ENCODE measurements around the gene KCNN3.
A peak's percentile ranks its signal among the peaks of the same experiment; 100 is the strongest.

The KCNN3 gene

DNA sequence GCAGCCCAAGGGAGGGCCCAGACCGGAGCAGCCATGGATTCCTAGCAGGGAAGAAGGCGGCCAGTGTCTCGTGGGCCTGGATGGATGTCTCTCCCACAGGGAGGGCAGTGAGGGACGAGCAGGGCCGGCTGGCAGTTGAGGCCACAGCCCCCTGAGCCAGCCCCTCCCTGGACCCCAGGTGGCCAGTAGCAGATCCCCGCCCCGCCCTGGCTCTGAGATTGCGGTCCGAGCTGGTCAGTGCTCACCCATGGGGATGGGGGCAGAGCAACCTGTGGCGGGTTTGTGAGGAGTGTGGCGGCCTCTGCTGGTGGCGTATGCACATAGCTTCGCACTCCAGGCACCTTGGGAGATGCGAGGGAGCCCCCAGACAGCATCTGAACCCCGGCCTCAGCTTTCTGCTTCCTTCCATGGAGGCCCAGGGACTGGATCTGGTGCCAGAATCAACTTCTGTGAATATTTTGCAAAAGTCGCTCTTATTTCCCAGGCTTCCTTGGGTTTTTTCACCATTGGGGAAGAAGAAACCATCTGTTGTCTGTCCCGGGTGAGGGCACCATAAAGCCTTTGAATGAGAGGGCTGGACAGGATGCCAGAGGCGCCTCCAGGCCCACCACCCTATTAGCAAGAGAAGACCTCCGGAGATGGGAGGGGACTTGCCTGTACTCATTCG is 8.4 kb upstream of the KCNN3 start:
- DNase-seq, result peak; percentile 68

DNA sequence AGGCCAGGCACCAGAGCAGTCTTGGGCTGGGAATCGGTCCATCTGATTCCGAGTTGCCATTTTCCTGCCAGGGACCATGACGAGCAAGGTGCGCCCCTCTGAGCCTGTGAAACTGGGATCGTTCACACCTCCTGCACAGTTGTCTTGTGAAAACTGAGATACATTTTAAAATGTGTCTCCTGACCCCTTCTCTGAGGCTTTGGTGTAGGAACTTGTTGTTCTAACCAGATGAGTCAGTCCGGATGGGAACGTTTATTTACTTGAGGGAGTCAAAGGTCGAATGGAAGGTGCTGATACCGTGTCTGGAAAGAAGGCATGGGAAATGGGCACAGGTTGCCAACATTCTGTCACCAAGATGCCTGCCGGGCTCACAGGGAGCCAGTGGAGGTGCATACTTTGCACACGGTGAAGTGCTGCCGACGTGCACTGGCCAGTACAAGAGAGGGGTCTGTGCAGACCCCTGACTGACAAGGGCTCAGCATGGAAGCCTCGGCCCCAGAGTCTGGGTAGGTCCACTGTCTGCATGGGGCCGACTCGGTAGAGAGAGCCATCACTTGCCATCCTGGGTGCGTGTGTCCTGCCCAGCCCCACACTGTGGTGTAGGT is 7.4 kb upstream of the KCNN3 start:
- DNase-seq, result no peak

DNA sequence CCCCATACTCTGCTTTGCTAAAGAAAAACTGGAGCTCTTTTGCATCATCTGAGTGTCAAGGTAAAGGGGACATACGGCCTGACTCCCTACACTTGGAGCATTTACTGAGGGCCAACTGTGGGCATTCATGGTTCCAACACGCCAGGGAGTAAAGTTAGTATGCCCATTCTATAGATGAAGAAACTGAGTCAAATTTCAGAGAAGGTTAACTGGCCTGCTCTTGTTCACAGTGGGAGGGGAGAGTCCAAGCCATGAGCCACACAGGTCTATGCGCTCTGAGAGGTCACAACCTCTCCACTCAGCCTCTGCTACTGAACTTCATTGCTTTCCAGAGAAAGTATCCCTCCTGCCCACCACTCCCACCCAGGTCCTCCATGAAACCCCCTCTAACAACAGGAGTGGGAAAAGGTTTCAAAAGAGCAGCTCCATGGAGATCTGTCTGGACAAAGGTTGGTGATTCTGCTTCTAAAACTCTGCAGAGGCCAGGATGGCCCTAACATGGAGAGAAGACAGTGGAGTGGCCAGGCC is 6.8 kb upstream of the KCNN3 start:
- no peak for DNase-seq

DNA sequence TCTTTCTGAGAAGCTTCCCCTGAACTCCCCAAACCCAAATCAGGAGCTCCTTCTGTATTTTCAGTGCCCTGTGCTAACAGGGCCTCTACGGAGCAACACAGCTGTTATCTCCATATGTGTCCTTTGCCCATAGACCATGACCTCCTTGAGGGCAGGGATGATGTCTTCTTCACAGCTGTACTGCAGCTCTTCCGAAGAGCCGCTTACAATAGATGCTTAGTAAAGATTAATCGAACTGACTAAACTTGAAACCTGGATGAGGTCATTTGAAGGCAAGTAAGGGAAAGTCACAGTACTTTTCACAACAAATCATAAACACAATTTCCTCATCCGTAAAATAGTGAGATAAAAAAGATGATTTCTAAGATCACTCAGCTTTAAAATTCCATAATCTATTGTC is 4.4 kb upstream of the KCNN3 start:
- DNase-seq, result no peak

DNA sequence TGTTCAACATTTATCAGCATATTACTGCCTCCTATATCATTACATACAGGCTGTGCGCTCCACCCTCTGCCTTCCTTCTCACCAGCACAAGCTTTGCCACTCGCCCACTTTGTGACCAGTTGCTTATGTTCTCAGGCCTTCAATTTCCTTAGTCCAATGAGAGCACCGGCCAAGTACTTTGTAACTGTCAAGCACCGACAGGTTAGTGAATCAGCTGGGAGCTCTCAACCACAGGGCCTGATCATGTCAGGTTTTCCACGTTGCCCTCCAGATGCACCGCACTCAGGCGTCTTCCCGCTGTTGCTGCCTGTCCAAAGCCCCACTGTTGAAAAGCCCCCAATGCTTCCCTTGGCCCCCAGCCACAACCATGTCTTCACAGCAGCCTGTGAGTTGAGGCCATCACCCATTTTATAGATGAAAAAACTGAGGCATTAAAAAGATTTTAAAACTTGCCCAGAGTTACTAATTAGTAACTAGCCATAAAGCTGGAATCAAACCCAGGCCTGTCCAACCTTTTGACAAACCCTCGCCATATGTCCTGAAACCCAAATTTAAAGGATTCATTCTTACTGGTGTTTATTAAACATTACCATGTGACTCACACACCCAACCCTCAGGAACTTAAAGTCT is 3.4 kb upstream of the KCNN3 start:
- DNase-seq, result no peak

DNA sequence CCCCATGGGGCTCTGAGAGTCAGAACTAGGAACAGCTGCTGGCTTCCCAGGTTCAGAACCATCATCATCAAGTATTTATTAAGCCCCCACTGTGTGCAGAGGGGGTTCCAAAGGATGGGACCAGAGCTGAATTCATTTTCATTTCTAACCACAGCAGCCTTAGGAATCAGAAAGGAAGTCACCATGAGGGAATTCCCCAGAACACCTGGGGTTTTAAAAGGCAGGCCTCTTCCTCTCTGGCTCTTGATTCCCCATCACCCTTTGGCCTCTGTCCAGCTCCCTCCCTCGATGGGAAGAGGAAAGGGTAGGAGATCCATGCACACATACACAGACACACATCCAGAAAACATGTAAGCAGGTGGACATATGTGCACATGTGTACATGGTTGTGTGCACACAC is 1.3 kb upstream of the KCNN3 start:
- no peak for DNase-seq

DNA sequence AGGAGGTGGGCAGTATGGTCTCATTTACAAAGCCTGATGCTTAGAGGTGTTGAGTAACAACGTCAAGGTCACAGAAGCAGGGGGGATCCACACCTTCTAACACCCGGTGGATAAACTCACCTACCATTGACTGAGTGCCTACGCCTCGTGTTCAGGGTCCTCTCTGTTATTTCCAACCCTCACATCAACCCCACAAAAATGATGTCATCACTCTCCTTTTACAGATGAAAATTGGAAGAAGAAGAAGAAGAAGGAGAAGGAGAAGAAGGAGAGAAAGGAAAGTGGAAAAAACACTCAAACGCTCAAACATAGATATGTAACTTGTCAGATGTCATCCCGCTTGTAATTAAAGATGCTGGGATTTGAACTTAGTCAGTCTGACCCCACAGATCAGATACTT is 653 bp upstream of the KCNN3 start:
- DNase-seq, result no peak

DNA sequence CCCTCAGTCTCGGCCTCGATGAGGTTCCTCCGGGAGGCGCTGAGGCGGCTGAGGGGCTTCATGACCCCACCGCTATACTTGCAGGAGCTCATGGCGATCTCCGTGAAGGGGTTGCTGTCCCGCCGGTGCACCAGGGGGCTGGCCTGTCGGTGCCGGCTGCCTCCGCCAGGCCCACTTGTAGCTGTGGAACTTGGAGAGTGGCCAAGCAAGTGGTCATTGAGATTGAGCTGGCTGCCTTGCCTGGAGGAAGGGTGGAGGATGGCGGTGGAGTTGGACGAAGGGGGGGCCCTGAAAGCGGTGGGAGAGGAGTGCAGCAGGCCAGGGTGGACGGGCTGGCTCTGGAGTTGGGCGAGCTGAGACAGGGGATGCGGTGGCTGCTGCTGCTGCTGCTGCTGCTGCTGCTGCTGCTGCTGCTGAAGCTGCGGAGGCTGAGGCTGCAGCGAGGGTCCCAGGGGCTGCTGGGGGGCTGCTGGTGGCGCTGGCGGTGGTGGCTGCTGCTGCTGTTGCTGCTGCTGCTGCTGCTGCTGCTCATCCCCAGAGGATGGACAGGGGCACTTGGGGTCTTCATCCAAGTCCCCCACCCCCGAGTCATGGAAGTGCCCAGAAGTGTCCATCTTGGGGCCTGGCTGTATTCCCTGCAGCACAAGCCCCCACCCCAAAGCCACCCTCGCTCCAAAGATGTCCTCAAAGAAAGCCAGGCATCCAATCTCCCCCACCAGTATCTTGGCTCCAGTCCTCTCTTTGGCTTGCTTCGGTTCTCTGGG is 548 bp downstream of the KCNN3 start:
- DNase-seq, result peak; percentile 66

DNA sequence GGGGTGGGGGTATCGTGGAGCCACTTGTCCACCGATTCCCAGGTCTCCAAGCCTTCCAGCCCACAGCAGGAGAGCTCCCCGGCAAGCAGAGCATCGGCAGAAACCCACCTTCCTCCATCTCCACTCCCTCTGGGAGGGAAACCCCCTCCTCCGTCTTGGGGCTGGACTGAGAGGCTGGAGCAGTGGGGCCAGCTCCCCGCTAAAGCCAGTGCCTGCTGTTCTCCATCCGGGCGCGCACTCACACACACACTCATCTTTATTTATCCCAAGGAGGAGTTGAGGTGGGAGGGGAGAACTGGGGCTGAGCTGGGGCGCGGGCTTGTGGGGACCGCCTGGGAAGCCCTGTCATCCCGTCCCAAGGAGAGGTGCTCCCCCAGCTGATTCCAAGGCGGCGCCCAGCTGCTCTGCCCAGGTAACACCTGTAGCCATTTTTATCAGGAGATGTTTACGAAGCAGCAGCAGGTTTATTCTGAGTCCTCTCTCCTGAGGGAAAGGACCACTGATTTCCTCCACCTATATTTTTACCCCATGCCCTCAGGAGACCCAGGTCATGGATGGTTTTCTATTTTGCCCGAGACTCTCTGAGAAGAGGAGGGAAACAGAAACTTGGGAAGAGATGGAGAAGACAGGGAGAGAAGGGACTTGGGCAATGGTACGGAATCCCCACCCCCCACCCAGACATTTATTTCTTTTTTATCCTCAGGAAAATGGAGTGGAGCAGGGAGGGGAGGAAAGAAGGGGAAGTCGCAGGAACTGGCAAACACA is 2.1 kb downstream of the KCNN3 start:
- DNase-seq, result no peak

DNA sequence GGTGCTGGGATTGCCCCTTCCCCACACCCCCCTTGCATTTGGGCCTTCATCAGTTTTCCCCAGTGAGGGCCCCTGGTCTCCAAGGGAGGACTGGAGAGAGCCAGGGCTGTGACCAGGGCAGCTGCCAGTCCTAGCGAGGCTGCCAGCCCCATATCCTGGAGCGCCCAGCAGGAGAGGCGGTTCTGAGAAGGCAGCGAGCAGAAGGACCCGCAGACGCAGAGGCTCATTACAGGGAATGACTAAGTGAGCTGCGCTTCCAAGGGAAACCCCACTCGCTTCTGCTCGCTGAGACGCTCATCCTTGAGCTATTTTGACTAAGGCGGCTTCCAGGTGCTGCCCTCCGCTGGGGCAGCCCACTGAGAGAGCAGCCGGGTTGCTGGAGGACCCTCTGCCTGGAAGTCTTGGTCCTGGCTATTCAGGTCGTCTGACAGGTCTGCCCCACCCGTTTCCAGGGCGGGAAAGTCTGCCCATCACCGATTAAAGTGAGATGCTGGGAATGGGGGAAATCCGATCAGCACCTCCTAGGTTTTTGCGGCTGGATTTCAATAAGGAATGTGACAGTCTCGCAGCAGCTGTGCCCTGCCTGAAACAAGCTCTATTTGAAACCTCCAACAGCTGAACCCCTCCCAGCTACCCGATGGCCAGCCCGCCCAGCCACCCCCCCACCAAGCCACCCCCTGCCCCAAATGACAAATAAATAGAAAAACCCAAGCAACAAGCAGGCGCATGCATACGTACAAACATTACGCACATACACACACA is 2.8 kb downstream of the KCNN3 start:
- DNase-seq, result no peak

DNA sequence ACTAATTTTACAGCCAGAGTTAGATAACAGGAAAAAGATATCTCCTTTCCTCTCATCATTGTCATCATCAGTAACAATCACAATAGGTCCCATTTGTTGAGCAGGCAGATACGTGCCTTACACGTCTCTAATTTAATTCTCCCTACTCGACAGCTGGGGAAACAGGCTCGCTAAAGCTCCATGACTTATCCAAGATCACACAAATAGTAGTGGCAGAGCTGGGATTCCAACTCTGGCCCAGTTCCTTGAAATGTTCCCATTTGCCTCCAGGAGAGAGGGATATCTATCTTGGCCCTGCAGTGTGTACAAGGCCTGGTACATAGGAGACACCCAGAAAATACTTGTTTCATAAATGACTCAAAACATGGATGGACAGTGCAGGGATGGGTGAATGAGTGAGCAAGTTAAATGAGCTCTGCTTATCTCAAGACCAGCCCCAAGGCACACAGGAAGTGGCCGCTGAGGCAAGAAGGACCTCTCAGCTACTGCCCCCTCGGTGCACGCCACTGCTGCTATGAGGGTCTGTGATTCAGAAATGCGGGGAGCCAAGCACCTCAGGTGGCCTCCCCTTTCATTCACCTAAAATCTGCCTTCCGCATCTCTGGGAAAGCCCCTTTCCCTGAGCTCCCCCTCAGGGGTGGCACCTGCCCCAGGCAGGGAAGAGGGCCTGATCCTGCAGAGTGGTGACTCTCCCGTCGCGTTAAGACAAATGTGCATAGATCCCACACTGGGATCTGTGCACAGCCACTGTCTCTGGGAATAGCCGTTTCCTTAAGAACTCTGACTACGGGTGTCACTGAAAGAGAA is 3.6 kb downstream of the KCNN3 start:
- no peak for DNase-seq

DNA sequence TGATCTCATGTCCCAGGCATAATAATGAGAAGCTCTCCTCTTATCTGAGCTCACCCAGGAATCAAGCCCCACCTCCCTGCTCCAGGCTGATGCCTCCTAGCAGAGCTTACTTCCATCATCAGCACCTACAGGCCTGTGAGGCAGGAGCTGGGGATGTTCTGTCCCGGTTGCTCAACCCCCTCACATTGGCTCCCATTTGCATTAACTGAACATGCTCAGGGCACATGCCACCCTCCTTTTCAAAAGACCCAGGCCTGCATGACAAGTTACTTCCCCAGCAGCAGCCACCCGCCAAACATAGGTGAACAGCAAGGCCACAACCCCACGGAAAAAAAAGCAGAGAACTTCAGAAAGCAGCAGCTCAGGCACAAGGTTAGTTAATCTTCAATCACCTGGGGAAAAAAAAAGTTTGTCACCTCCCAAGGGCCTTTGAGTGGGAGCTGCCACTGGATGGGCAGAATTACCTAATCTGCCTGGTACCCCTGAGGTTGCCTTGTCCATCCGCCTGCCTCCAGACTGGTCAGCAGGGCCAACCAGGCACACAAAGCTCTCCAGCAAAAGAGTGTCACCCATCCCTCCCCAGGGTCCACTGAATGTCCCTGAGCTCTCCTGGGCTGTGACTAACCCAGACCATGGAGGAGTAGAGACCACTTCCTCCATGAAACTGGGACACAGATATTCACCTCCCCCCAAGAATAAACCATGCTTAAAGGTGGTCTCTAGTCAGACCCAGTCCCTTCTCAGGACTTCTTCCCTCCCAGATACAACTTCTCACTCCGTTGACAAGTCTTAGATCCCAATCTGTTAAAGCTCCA is 4.4 kb downstream of the KCNN3 start:
- DNase-seq, result no peak

DNA sequence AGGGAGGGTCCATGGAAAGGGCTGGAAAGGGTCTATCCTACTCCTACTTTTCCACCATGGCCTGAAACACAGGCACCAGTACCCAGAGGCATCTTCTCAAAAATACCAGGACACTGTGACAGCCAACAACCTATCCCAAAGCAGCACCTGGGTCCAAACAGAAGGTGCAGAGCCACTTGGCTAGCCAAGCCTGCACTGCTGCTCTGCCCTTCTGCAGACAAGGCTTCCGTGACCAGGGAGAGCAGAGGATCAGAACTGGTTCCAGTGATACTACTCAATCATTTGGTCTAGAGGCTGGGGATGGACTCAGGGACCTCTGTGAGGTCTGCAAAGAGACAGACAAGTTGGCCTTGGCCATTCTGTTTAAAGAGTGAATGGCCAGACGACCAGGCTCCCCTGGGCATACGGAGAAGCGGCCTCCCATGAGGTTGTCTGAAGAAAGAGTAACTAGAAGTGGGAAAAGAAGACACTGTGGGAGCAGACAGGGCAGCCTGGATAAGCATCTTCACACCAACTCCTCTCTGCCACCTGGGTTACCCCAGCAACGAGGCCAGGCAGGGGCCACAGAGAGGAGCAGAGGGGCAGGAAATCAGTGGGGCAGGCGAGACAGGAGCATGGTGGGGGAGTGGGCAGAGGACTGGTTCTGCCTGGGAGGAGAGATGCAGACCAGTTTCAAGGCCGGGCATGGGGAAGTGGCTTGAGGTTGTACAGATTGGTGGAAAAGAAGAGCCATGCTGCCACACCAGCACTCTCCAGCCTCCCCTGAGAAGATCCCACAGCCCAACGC is 5.7 kb downstream of the KCNN3 start:
- no peak for DNase-seq

DNA sequence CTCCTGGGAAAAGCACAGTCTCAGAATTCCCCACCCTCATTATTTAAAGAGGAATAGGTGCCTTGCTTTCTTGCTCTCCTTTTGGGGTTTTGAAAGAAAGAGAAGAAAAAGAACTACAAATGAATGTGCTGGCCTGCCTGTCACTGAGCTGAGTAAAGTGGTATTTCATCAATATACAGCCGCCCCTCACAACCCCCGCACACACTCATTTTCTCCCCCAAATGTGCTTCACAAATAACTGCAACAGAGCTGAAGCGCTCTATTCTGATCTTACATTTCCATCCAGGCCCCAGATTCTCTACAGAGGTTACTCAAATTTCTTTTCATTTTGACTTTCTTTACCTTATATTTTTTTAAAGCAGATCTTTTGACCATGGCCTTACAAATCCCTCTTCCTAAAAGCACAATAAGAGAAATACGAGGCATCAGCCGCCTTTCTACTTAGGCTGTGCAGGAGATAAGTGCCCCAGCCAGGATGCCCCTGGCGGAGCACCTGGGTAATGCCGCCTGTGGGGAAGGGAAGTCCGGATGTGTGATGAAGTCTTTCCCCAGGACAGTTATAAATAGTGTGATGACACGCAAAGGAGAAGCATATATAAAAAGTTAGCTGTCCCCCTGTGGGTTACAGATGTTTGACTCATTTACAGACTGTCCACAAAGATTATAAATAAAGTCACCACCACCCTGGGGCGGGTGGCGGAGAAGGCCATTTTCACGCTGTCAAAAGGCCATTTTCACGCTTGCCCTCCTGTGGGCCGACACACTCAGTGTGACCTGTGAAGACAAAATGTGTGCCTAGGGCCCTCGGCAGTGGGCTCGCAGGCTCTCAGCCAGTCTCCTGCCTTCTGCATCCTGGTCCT is 6.5 kb downstream of the KCNN3 start:
- DNase-seq, result no peak

DNA sequence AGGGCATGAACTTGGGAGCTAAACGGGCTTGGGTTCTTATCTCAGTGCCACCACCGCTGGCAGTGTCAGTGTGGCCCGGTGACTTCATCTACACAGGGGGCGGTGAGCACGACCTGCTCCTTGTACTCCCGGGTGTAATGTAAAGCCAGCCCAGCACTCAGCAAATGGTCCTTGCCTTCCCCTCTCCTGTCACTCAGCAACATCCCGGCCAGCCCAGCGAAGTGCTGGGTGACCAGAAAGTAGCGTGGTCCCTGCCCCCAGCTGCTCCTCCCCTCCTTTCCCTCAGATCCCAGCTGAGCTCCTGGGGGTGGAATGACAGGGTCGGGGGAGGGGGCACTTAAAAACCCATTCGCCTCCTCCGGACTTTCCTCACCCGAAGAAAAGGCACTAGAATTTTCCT is 7.2 kb downstream of the KCNN3 start:
- no peak for DNase-seq

DNA sequence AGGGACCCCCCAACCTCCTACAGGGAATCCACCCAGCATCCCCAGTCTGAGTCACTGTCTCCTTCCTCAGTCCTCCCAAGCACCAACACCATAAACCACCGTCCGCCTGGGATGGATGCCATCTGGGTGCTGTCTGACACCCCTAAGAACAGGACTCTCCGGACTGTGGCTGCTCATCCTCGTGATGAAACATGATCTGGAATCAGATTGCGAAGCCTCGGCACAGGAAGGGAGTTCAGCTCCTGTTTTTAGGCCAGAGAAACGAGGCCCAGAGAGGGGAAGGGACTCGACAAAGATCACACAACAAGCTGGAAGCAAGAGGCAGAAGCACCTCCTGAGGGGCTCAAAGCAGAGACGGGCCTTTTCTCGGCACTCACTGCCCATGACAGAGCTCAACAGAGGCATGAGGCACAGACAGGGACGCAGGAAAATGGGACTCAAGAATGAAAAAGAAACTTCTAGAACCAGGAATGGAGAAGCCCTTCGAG is 8.4 kb downstream of the KCNN3 start:
- DNase-seq, result no peak

DNA sequence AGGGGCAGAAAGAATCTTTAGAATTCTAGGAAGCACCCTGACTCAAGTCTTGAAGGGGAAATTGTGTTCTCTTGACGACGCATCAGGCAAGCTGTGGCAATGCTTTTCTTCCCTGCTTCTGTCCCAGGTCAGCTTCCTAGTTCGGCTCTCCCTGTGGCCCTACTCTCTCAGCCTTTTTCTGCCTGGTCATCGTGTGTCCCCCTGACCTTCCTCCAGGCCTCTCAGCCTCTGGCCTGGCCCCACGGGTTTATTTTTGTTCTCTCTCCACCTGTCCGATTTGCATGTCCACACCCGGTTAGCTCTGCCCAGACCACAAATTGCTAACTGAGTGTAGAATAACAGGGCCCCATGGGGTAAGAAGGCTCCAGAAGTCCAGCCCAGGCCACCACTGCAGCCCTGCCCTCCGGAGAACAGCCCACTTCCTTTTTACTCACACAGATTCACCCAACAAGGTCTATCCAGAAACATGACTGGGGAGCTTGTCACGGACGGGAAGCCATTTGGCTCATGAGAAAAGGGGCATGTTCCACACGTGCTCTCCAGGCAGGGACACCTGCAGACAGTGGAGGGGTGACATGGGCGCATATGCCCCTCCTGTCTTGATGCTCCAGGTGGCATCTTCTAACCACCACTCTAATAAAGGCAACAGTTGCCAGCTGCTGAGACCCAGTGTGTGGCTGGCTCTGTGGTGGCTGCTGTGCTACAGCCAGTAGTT is 9.8 kb downstream of the KCNN3 start:
- DNase-seq, result no peak

DNA sequence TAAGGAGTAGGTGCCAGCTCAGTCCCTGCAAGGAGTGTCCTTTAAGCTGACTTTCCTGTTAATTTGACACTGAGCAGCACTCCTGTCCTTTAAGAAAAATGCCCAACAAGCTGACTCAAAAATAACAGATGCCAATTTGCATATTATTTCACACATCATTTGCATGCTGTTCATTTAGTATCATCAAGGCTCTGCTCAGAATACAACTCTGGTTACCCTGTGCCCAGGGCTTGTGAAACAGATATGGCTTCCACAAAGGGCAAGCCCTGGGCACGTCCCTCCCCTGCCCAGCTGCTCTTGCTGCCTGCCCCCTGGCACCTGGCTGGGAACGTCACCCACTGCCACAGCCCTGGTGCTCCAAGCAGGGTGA is 10.3 kb downstream of the KCNN3 start:
- DNase-seq, result no peak
